COLO668 (cell line): ENCODE results near the gene DMAC2.
A peak's percentile ranks its signal among the peaks of the same experiment; 100 is the strongest.
"Not testable (repeated sequence)": the region's sequence is repeated elsewhere in the genome, so short reads cannot be mapped to it uniquely, and the experiment has no call there.

Source experiments
- DNase-seq: peaks from one replicate; lab custom pipeline; 2025; ENCODE audit not compliant: unreplicated experiment; lab: John Stamatoyannopoulos, UW

DMAC2 gene

DNA sequence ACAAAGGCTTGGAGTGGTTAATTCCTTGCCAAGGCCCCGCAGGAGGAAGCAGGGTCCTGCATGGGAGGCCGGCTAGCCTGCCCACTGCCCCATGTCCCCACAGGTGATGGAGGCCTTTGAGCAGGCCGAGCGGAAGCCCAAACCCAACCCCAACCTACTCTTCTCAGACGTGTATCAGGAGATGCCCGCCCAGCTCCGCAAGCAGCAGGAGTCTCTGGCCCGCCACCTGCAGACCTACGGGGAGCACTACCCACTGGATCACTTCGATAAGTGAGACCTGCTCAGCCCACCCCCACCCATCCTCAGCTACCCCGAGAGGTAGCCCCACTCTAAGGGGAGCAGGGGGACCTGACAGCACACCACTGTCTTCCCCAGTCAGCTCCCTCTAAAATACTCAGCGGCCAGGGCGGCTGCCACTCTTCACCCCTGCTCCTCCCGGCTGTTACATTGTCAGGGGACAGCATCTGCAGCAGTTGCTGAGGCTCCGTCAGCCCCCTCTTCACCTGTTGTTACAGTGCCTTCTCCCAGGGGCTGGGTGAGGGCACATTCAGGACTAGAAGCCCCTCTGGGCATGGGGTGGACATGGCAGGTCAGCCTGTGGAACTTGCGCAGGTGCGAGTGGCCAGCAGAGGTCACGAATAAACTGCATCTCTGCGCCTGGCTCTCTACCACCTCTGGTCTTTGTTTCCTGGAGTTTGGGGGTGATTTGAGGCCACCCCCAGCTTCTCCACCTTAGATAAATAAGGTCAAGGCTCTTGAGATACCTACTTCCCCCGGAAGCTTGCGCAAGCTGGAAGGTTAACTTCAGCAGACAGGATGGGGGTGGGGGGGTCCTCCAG, 15.2 kb downstream of the DMAC2 start:
- no peak for DNase-seq

DNA sequence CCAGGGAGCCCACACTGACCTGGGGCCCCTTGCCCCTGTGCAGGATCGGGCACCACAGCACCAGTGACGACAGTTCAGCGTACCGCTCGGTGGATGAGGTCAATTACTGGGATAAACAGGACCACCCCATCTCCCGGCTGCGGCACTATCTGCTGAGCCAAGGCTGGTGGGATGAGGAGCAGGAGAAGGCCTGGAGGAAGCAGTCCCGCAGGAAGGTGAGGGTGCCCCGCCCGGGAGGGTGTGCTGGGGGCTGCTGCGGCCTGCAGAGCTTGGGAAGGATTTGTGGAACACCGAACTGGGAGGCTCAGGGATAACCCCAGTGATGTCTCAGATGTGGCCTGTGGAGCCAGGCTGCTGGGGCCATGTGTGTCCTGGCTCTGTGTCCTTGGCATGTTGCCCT, 16.8 kb downstream of the DMAC2 start:
- DNase-seq = no peak

DNA sequence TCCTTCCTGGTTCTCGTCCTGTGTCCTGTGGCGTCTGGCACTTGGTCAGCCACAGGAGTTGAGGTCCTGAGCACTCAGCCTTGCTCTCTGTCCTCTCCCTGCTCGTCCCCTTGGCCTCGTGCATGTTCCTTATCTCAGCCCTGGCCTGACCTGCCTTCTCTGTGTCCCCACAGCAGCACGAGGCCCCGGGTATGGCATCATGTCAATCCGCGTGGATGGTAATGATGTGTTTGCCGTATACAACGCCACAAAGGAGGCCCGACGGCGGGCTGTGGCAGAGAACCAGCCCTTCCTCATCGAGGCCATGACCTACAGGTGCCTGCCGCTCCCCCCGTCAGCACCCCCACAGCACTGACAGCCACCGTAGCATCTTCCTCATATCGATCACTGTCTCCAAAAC, 17.3 kb downstream of the DMAC2 start:
- DNase-seq = no peak

DNA sequence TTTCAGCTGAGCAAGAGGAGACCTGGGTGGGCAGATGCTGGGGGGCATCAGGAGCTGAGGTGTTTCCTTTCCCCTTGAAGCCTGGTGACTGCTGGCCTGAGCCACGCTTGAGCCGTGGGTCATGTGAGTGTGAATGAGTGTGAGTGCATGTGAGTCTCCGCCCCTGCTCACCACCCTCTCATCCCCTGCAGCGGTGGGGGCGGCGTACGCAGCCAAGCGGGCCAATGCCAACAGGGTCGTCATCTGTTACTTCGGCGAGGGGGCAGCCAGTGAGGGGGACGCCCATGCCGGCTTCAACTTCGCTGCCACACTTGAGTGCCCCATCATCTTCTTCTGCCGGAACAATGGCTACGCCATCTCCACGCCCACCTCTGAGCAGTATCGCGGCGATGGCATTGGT, 17.7 kb downstream of the DMAC2 start:
- no peak for DNase-seq

DNA sequence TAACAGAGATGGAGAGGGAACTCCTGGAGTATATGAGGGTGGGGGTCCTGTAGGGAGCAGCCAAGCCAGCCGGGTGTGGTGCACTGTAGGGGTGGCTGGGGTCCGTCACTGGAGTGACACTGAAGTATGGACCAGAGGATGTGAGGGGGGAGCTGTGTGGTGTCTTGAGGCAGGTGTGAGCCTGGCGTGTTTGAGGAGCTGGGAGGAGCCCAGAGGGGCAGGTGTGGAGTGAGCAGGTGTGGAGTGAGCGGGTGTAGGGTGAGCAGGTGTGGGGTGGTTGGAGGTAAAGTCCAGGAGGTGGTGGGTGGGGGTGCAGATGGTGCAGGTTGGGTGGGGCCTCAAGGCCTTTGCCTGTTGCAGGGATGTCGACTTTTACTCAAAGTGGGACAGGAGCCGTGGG, 18.4 kb downstream of the DMAC2 start:
- DNase-seq = peak; percentile 91

DNA sequence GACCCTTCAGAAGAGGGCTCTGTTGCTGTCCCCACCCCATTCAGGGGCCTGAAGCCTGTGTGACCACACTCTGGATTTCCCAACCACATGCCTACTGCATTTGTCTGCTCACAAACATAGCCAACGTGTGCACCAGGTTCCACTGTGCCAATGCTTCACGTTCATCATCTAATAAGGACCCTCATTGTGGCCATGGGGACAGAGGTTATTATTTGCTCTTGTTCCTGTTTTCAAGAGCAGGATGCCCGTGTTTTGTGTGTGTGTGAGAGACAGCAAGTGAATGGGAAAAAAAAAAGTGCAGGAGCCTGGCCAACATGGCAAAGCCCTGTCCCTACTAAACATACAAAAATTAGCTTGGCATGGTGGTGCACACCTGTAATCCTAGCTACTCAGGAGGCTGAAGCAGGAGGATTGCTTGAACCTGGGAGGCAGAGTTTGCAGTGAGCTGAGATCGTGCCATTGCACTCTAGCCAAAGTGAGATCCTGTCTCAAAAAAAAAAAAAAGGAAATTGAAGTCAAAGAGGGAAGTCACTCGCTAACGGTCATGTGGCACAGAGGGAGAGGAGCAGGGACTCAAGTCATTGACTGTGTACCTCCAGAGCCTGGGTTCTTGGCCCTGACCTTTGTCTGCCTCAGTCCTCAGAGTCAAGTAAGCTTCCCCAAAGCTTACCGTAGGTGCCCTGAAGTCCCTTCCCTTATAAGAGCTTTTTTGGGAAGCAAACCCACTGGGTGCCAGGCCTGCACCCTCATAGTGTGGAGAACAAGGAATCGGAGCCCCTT, 19.4 kb downstream of the DMAC2 start:
- DNase-seq = no peak

DNA sequence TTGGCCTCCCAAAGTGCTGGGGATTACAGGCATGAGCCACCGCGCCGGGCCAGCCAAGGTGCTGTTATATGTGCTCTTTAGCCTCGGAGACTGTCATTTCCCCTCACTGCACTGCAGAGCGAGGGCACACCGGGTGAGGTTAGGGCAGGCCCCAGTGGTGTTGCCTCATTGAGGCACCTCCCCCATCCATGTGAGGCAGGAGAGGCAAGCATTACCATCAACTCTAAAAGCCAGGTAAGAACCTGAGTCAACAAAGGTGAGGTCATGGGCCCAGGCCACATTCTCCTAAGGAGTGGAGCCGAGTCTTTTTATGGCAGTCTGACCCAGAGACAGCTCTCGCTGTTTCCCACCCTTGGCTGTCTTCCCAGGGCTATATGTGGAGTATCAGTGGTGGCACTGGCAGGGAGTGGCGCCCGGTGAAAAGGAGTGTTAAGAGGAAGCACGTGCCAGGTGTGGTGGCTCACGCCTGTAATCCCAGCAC, 23.5 kb downstream of the DMAC2 start:
- DNase-seq = peak; percentile 28

DNA sequence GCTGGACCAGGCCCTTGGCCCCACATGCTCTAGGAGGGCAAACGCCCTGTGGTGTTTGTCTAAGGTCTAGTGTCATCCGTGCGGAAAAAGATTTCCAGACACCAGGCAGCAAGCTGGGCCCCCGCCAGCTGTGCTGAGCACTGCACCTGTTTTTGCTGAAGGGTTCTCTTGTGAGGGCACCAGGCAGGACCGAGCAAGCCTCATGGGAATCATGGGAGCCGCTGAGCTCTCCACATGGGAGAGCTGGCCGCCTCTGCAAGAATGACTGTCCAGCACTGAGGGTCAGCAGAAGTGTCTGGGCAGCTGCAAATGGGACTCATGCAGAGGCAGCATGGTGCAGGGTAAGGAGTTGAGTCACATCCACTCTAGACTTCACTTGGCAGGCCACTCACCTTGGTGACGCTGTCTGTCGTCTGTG, 24.5 kb downstream of the DMAC2 start:
- DNase-seq = peak; percentile 87

DNA sequence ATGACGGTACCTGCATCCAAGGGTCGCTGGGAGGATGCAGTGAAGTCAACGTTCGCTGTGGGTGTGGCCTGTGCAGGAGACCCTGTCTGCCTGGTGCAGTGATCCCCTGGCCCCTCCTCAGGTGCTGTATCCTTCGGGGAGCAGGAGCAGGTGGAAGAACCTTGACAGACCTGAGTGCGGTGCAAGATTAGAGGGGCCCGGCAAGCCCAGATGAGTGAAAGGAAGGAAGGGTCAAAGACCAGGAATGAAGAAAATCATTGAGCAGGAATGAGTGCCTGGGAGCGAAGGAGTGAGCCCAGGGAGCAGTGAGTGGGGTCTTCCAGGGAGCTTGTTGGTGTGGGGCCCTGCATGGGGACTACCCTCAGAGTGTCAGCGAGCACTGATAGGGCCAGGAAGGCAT, 25.3 kb downstream of the DMAC2 start:
- DNase-seq = no peak

DNA sequence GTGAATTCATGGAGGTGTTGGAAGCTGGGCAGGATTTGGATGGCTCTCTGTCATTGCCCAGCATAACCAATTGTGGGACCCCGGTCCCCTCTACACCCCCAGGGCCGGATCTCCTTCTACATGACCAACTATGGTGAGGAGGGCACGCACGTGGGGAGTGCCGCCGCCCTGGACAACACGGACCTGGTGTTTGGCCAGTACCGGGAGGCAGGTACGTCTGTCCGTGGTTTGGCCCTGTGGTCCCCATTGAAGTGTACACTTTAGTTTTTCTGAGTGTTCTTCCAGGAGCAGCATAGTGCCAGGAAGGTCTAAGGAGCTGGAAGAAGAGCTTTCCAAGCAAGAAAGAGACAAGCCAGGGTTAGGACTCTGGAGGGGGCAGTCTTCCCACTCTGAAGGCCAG, 25.8 kb downstream of the DMAC2 start:
- DNase-seq = no peak

DNA sequence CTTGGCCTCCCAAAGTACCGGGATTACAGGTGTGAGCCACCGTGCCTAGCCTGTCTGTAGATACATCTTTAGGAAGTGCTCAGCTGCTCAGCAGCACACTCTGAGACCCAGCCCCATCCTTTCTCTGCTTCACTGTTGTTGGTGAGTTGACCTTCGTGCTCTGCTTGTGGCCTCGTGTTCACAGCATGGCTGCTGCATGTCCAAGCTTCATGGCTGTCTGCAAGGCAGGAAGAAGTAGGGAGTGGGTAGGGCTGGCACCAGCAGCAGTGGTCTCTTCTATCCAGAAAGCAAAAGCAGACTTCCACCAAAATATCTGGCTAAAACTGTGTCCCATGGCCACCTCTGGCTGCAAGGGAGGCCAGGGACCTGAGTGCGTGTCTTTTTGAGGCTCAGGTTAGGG, 26.8 kb downstream of the DMAC2 start:
- DNase-seq = no peak

DNA sequence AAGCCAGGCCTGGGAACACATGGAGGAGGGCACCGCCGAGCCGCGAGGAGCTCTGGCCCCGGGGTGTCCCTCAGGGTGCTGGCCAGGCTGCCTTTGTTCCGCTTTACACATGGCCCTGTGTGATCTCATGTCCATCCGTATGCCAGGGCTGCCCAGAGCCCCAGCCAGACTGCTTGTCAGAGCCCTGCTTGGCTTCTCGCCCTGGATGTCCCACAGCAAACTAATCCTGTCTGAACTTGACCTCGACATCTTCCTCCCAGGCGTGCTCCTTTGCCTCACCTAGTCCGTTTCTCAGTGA, 27.8 kb downstream of the DMAC2 start:
- DNase-seq = no peak

DNA sequence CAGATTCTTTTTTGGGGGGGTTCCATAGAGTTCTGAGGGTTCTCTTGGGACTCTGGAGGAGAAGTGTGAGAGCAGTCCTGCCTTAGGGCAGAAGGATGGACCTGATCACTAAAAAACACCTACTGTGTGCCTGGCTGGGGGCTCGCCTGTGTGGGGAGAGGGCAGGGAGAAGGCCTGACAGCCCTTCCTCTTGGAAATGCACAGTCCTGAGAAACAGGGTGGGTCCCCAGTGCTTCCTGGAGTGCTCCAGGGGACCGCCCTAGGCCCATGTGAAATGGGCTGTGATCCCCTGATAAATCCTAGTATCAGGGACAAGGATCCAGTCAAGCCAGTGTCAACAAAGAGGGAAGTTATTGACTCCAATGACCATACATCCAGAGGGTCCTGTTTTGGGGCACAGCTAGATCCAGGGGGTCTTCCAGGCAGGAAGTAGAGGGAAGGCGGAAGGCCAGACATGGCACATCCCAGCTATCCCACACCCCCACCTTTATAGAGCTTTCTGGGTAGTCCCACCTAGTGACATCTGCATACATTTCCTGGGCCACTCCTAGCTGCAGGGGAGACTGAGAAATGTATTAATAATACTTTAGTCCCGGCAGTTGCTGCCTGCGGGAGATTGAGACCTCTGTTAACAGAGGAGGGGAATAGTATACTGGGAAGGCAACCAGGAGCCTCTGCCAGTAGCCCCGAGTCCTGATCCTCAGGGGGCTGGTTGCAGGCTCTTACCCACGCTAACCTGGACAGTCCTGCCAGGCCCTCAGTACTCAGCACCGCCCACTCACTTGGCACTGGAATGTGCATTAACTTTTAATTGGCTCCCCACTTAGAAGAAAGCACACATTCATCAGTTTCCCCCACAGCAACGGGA, 28.4 kb downstream of the DMAC2 start:
- DNase-seq = no peak

DNA sequence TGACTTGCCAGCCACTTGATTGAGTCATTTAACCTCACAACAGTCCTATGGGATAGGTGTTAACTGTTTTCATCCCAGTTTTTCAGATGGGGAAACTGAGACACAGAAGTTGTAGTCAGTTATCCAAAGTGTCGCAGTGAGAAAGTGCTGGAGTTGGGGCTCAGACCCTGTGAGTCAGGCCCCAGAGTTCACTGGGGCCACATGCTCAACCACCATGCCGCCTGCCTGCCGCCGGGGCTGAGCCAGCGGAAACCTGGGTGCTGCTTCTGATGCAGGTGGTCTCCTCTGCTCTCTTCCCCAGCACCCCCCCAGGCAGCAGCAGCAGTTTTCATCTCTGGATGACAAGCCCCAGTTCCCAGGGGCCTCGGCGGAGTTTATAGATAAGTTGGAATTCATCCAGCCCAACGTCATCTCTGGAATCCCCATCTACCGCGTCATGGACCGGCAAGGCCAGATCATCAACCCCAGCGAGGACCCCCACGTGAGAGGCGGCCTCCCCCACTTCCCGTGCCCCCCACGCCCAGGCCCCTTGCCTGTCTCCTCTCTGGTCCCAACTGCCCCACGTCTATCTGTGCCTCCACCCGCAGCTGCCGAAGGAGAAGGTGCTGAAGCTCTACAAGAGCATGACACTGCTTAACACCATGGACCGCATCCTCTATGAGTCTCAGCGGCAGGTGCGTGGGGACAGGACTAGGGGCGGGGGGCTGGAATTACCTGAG, 29.2 kb downstream of the DMAC2 start:
- no peak for DNase-seq

DNA sequence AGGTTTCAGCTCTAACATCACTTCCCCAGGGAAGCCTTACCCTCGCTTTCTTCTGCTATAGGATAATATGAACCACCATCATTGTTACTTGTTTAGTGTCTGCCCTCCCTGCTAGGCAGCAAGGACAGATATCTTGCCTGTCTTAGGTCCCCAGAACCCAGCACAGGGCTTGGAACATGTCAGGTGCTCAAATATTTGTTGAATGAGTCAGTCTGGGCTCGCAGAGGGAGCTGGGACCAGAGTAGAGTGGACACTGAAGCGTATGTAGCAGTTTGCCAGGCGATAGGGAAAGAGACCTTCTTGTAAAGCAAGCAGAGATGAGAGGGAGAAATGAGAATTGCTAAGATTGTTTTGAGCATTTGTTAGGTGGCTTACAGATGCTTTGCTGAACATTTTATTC, 30.4 kb downstream of the DMAC2 start:
- peak; percentile 69 for DNase-seq

DNA sequence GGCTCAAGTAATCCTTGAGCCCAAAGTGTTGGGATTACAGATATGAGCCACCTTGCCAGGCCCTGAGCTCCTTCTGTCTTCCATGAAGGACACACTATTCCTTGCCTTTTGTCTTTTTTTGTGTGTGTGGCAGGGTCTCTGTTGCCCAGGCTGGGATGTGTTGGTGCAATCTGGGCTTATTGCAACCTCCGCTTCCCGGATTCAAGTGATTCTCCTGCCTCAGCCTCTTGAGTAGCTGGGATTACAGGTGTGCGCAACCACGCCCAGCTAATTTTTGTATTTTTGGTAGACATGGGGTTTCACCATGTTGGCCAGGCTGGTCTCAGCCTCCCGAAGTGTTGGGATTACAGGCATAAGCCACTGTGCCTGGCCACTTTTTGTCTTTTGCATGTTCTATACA, 30.9 kb downstream of the DMAC2 start:
- DNase-seq = not testable (repeated sequence)

DNA sequence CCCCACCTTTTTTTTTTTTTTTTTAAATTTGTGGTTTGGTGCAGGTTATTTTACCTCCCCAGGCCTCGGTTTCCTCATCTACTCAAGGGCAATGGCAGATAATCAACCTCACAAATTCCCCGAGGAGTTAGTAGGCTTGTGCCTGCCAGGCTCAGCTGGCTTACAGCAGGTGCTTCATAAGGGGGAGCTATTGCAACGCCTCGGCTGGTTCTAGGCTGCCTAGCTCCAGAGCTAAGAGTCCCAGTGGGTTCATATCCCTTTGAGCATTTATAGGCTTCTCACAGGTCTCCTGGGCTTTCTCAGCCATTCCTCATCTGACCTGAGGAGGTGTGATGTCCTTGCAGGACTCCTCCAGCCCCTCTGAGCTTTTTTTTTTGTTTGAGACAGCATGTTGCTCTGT, 31.5 kb downstream of the DMAC2 start:
- DNase-seq = no peak

DNA sequence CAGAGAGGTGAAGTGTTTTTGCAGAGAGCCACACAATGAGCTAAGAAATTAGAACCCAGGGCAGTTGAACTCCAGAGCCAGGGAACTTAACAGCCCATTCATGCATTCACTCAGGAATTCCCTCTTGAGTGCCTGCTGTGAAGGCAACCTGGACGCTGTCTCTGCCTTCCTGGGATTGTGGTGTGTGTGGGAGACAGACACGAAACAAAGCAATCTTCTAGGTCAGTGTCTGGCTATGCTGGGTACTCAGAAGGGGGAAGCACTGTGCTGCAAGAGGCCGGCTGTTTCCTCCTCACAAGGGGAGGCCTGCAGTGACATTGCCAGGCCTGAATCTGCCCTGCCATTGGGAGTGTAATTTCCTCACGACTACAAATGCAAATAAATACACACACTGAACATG, 32.4 kb downstream of the DMAC2 start:
- DNase-seq = no peak

DNA sequence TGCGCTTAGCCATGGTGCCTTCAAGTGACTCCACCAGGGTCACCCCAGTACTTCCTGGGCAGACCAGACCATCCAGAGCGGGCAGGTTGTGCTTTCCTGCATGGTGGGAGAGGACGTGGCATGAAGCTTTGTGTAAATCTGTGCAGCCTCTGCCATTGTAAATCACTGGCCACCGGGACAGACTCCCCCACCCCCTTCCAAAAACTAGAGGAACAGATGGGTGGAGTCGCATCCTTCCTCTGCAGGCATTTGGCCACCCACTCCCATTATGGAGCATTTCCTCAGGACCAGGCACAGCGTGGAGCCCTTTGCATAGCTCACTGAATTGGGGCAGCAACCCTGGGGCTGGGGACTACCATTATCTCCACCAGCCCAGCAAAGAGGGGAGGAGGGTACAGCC, 33.9 kb downstream of the DMAC2 start:
- no peak for DNase-seq

DNA sequence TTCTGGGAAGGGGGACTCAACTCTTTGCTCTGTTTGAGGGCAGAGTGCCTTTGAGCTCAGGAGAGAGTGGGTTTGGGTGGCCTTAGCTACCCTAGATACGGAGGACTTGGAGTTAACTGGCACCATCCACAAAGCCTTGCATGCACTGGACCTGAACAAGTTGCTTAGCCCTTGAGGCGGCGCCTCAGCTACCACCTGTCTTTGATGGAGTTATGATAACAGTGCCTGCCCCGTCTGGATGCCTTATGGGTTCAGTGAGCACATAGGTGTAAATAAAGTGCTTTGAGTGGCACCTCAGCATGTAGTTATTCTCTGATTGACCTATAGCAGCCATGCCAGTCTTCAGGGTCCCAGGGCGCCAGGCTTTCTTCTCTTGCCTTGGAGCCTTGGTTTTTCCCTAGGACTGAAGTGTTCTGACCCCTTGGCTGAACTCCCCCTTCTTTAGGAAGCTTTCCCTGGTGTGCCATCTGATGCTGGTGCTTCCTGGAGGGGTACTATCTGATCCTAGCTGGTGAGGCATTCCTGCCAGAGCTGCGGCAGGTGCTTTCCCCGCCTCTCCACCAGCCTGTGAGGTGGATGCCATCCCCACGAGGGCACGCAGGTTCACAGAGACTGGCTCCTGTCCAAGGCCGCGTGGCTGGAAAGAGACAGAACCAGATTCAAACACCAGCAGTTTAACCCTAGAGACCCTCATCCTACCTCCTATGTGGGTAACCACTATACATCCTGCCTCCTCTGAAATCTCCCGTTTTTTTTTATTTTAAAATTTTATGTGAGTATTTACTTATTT, 36.3 kb downstream of the DMAC2 start:
- peak; percentile 42 for DNase-seq
